Measurements from ENCODE around the gene GRK6. TPM values are rescaled to one million over a fixed set of nuclear protein-coding genes. Genes with fewer than 3 reads are reported as not detected.

Gene GRK6
- total RNA-seq, 1 experiment from 2014 or later, result 103 TPM

- Histone ChIP-seq H3K27ac (no peak overlapping the region), H3K27me3 (replicated peaks) (peaks cover 3% of the 10 kb centered on the region; the same call in 1 of the 2 replicates), H3K4me3 (no peak overlapping the region), H3K36me3 (no peaks in the 10 kb centered on the region), H3K9me3 (replicated peaks) (no peaks in the 10 kb centered on the region), H3K4me1 (replicated peaks) (peaks cover 21% of the 10 kb centered on the region)
- peak; percentile 86 to 89 for DNase-seq (ENCODE audit: low read depth in 1 of 2, low spot score in 2 of 2)
Observed at GRCh38 chr5:177390363-177391300, 35.8 kb upstream of the GRK6 start.

- Histone ChIP-seq H3K36me3 (no peaks in the 10 kb centered on the region), H3K4me3 (no peak overlapping the region), H3K4me1 (replicated peaks) (peaks cover 21% of the 10 kb centered on the region), H3K9me3 (replicated peaks) (no peaks in the 10 kb centered on the region), H3K27me3 (replicated peaks) (peaks cover 15% of the 10 kb centered on the region), H3K27ac (no peak overlapping the region)
- no peak for DNase-seq (ENCODE audit: low read depth in 1 of 2, low spot score in 2 of 2)
Observed at GRCh38 chr5:177392765-177393164, 33.7 kb upstream of the GRK6 start.

DNA sequence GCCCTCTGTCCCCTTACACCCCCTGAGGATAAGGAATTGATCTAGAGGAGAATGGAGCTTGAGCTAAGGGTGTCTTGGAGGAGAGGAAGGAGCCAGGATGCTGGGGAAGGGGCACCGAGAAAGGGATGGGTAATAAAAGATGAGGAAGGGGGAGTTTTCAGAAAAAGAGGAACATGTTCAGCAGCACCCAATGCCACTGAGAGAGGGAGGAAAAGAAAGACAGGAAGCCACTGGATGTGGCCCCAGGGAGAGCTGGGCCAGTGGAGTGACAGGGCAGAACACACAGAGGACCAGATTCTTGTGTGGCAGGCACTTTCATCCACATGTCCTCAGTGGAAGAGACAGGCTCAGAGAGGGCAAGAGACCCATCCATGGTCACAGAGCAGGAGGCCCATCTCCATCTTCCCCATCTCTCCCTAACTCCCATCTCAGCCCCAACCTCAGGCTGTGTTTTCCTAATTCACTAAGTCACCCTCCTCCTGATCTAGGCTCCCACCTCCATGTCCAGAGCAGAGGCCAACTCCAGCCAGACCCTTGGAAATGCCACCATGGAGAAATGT lies 33.2 kb upstream of the GRK6 start:
- Histone ChIP-seq H3K4me1 (replicated peaks) (peaks cover 21% of the 10 kb centered on the region), H3K27ac (no peak overlapping the region), H3K27me3 (replicated peaks) (peaks cover 16% of the 10 kb centered on the region), H3K36me3 (no peaks in the 10 kb centered on the region), H3K9me3 (replicated peaks) (no peaks in the 10 kb centered on the region), H3K4me3 (no peak overlapping the region)
- no peak for DNase-seq (ENCODE audit: low read depth in 1 of 2, low spot score in 2 of 2)

GRCh38 chr5:177393990-177394389 lies 32.5 kb upstream of the GRK6 start:
- H3K27ac ChIP-seq, result no peak overlapping the region

DNA sequence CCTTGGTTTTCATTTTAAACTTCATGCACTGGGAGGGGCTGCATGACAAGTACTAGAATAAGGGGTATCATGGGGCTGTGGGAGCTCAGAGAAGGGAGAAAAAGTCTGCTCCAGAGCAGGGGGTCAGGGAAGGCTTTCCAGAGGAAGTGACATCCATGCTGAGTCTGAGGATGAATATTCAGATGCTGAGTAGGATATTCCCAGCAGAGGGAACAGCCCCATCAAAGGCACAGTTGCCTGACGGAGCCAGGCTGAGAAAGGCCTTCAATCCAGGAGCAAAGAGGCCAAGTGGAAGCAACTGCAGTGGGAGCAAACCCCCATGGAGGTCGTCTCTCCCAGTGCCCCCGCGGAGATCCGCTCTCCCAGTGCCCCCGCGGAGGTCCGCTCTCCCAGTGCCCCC lies 30.4 kb upstream of the GRK6 start:
- no peaks in the 10 kb centered on the region; the same call in 1 of the 2 replicates for H3K9me3 ChIP-seq (replicated peaks)
- no peaks in the 10 kb centered on the region for H3K4me1 ChIP-seq (replicated peaks)
- no peak overlapping the region for H3K27ac ChIP-seq
- H3K36me3 ChIP-seq, result no peaks in the 10 kb centered on the region
- H3K4me3 ChIP-seq, result no peak overlapping the region
- no peak for DNase-seq (ENCODE audit: low read depth in 1 of 2, low spot score in 2 of 2)
- peaks cover 32% of the 10 kb centered on the region for H3K27me3 ChIP-seq (replicated peaks)

More at GRCh38 chr5:177393990-177394389, 32.5 kb upstream of the GRK6 start:
- Histone ChIP-seq H3K9me3 (replicated peaks) (no peaks in the 10 kb centered on the region), H3K4me1 (replicated peaks) (peaks cover 14% of the 10 kb centered on the region), H3K4me3 (no peak overlapping the region), H3K27me3 (replicated peaks) (peaks cover 19% of the 10 kb centered on the region), H3K36me3 (no peaks in the 10 kb centered on the region)
- no peak for DNase-seq (ENCODE audit: low read depth in 1 of 2, low spot score in 2 of 2)

- no peak overlapping the region for H3K27ac ChIP-seq
- H3K27me3 ChIP-seq (replicated peaks), result peaks cover 39% of the 10 kb centered on the region
- no peaks in the 10 kb centered on the region for H3K4me1 ChIP-seq (replicated peaks)
- no peaks in the 10 kb centered on the region for H3K36me3 ChIP-seq
- H3K4me3 ChIP-seq, result no peak overlapping the region
- no peaks in the 10 kb centered on the region; the same call in 1 of the 2 replicates for H3K9me3 ChIP-seq (replicated peaks)
- no peak for DNase-seq (ENCODE audit: low read depth in 1 of 2, low spot score in 2 of 2)
Observed at GRCh38 chr5:177396807-177397206, 29.7 kb upstream of the GRK6 start.

- Histone ChIP-seq H3K27me3 (replicated peaks) (peaks cover 50% of the 10 kb centered on the region), H3K4me3 (no peak overlapping the region)
- peak in 1 of 2 experiments; percentile 50 for DNase-seq (ENCODE audit: low read depth in 1 of 2, low spot score in 2 of 2)
Observed at GRCh38 chr5:177397875-177398390, 28.5 kb upstream of the GRK6 start.

GRCh38 chr5:177399997-177400868 lies 26.2 kb upstream of the GRK6 start, which contains the start of gene PFN3:
TSS of gene PFN3 (minus strand) at chr5:177400661. CDS start at chr5:177400576, 85 bp downstream.
- no peak within 1 kb of the TSS for H3K4me3 ChIP-seq
- peak in 1 of 2 experiments; percentile 64 for DNase-seq (ENCODE audit: low read depth in 1 of 2, low spot score in 2 of 2)
- H3K27me3 ChIP-seq (replicated peaks), result peaks cover 54% of the 10 kb centered on the region
- peaks cover 2% of the 10 kb centered on the region; the same call in 1 of the 2 replicates for H3K9me3 ChIP-seq (replicated peaks)
- no peaks in the 10 kb centered on the region for H3K36me3 ChIP-seq
- H3K4me1 ChIP-seq (replicated peaks), result peaks cover 27% of the 10 kb centered on the region
- no peak within 1 kb of the TSS for H3K27ac ChIP-seq

More at GRCh38 chr5:177397875-177398390, 28.5 kb upstream of the GRK6 start:
- Histone ChIP-seq H3K27ac (no peak overlapping the region), H3K36me3 (no peaks in the 10 kb centered on the region), H3K9me3 (replicated peaks) (no peaks in the 10 kb centered on the region; the same call in 1 of the 2 replicates), H3K4me1 (replicated peaks) (peaks cover 9% of the 10 kb centered on the region)

GRCh38 chr5:177402271-177403043 lies 24.0 kb upstream of the GRK6 start:
- H3K4me3 ChIP-seq, result no peak overlapping the region
- H3K36me3 ChIP-seq, result no peaks in the 10 kb centered on the region
- H3K9me3 ChIP-seq (replicated peaks), result peaks cover 2% of the 10 kb centered on the region; the same call in 1 of the 2 replicates
- no peak overlapping the region for H3K27ac ChIP-seq
- H3K27me3 ChIP-seq (replicated peaks), result peaks cover 47% of the 10 kb centered on the region
- peaks cover 27% of the 10 kb centered on the region for H3K4me1 ChIP-seq (replicated peaks)
- peak; percentile 61 to 75 for DNase-seq (ENCODE audit: low read depth in 1 of 2, low spot score in 2 of 2)

- peak overlapping the region; percentile 42 for H3K4me3 ChIP-seq
- peaks cover 27% of the 10 kb centered on the region for H3K4me1 ChIP-seq (replicated peaks)
- H3K9me3 ChIP-seq (replicated peaks), result peaks cover 2% of the 10 kb centered on the region; the same call in 1 of the 2 replicates
- no peak overlapping the region for H3K27ac ChIP-seq
- no peaks in the 10 kb centered on the region for H3K36me3 ChIP-seq
- peaks cover 43% of the 10 kb centered on the region for H3K27me3 ChIP-seq (replicated peaks)
- DNase-seq (ENCODE audit: low read depth in 1 of 2, low spot score in 2 of 2), result no peak
Observed at GRCh38 chr5:177403102-177403791, 23.2 kb upstream of the GRK6 start.

GRCh38 chr5:177403792-177404640 lies 22.5 kb upstream of the GRK6 start:
- H3K4me1 ChIP-seq (replicated peaks), result peaks cover 27% of the 10 kb centered on the region
- DNase-seq (ENCODE audit: low read depth in 1 of 2, low spot score in 2 of 2), result peak; percentile 88 to 91
- peak overlapping the region; percentile 42 for H3K4me3 ChIP-seq
- no peaks in the 10 kb centered on the region for H3K36me3 ChIP-seq
- no peak overlapping the region for H3K27ac ChIP-seq
- peaks cover 2% of the 10 kb centered on the region; the same call in 1 of the 2 replicates for H3K9me3 ChIP-seq (replicated peaks)
- peaks cover 40% of the 10 kb centered on the region for H3K27me3 ChIP-seq (replicated peaks)
